HCT116 (cell line): ENCODE measurements around the gene STPG1. TPM values are rescaled to one million over a fixed set of nuclear protein-coding genes. Genes with fewer than 3 reads are reported as not detected.

Experiments
- ATAC-seq: fragments of 200-7000 bp; cut with Tn5 transposase; 2 replicates; pipeline ENCODE4 v1.9.1; 2020; ENCODE audit warnings: mild to moderate bottlenecking, moderate library complexity
- BruUV-seq: library from RNA; stranded (reverse); fragments of 400-500 nt; replicated peaks from 2 replicates; lab custom pipeline; 2021; lab: Mats Ljungman, UMichigan
- CTCF ChIA-PET: fragments of 300-600 bp; sonication (Branson Sonifier 250); formaldehyde crosslinking; loops from one replicate; lab custom pipeline; 2021; ENCODE audit warnings: antibody characterized with exemption; lab: Charles Lee
- POLR2A ChIA-PET: fragments of 300-600, 350-600 bp; sonication (Branson Sonifier 250); formaldehyde crosslinking; loops from one replicate; lab custom pipeline; 2021; ENCODE audit warnings: antibody characterized with exemption; lab: Charles Lee
- RAD21 ChIA-PET, 2 experiments: fragments of 300-600 bp; sonication (Branson Sonifier 250); formaldehyde crosslinking; loops; one replicate each; lab custom pipeline; 2023; ENCODE audit warnings: low total read pairs in 2 of 2; ENCODE audit not compliant: uncharacterized antibody in 2 of 2, unreplicated experiment in 2 of 2, low non-redundant PET in 1 of 2; lab: Charles Lee
- DNase-seq: peaks from one replicate; pipeline ENCODE4 v3.0.0-alpha.2; 2010; ENCODE audit warnings: low read depth, low spot score
- H2AFZ ChIP-seq: fragments of 200-600 bp; shearing (Covaris generic), sonication (generic); 2 replicates; pipeline ENCODE4 v1.6.1; 2017; ENCODE audit warnings: low read depth, mixed run types, mixed read lengths, antibody characterized with exemption, low read length; ENCODE audit not compliant: poor library complexity, severe bottlenecking
- H3K27ac ChIP-seq: 2 replicates; pipeline ENCODE4 v1.5.1; 2012; ENCODE audit warnings: low read depth, low read length
- H3K27me3 ChIP-seq: fragments of 200-600 bp; sonication (generic); 2 replicates; pipeline ENCODE4 v1.6.1; 2016; ENCODE audit warnings: mixed run types, low read length, mixed read lengths; ENCODE audit not compliant: insufficient read depth
- H3K36me3 ChIP-seq, 2 experiments: fragments of 200-500 bp in 1 of 2; fragments of 200-600 bp in 1 of 2; sonication (Bioruptor generic) in 1 of 2; sonication (generic) in 1 of 2; 2 replicates each; pipeline versions ENCODE4 v1.5.1 to v1.6.1; 2014 to 2016; ENCODE audit warnings: low read length in 2 of 2, inconsistent platforms in 1 of 2, mixed read lengths in 1 of 2, mixed run types in 1 of 2; ENCODE audit not compliant: insufficient read depth in 2 of 2, control insufficient read depth in 1 of 2
- H3K4me1 ChIP-seq, 2 experiments: fragments of 200-600 bp in 1 of 2; sonication (generic) in 1 of 2; 2 replicates each; pipeline versions ENCODE4 v1.5.1 to v1.6.1; 2012 to 2017; ENCODE audit warnings: low read length in 2 of 2, inconsistent platforms in 1 of 2, mild to moderate bottlenecking in 1 of 2, mixed read lengths in 1 of 2, mixed run types in 1 of 2, moderate library complexity in 1 of 2; ENCODE audit not compliant: insufficient read depth in 2 of 2, control insufficient read depth in 1 of 2
- H3K4me2 ChIP-seq: fragments of 200-600 bp; sonication (generic); 2 replicates; pipeline ENCODE4 v1.6.1; 2017; ENCODE audit warnings: mixed run types, low read length, mixed read lengths
- H3K4me3 ChIP-seq, 2 experiments: fragments of 200-600 bp in 1 of 2; sonication (generic) in 1 of 2; replicated peaks in 1 of 2; 2 replicates each; pipeline ENCODE4 v1.5.1; 2011 to 2016; ENCODE audit warnings: low read length in 2 of 2, control low read depth in 1 of 2, low read depth in 1 of 2, mild to moderate bottlenecking in 1 of 2, mixed read lengths in 1 of 2, mixed run types in 1 of 2
- H3K79me2 ChIP-seq: fragments of 200-600 bp; sonication (generic); 2 replicates; pipeline ENCODE4 v1.6.1; 2017; ENCODE audit warnings: mild to moderate bottlenecking, mixed run types, low read length, moderate library complexity, mixed read lengths; ENCODE audit not compliant: insufficient read depth
- H3K9ac ChIP-seq: fragments of 200-600 bp; sonication (generic); 2 replicates; pipeline ENCODE4 v1.6.1; 2016; ENCODE audit warnings: low read length, mixed read lengths
- H3K9me2 ChIP-seq: fragments of 200-600 bp; sonication (generic), shearing (Covaris generic); 2 replicates; pipeline ENCODE4 v1.6.1; 2017; ENCODE audit warnings: mixed run types, mild to moderate bottlenecking, moderate library complexity; ENCODE audit not compliant: insufficient read depth
- H3K9me3 ChIP-seq, 2 experiments: fragments of 200-500 bp in 1 of 2; fragments of 200-600 bp in 1 of 2; sonication (Bioruptor generic) in 1 of 2; sonication (generic) in 1 of 2; 2 replicates each; pipeline ENCODE4 v1.6.1; 2014 to 2017; ENCODE audit warnings: low read length in 2 of 2, mixed read lengths in 2 of 2, inconsistent platforms in 1 of 2, low read depth in 1 of 2, mild to moderate bottlenecking in 1 of 2, mixed run types in 1 of 2, moderate library complexity in 1 of 2; ENCODE audit not compliant: control insufficient read depth in 1 of 2, insufficient read depth in 1 of 2
- H4K20me1 ChIP-seq: fragments of 200-600 bp; sonication (generic), shearing (Covaris generic); 2 replicates; pipeline ENCODE4 v1.6.1; 2017; ENCODE audit warnings: mixed run types, mild to moderate bottlenecking, moderate library complexity; ENCODE audit not compliant: insufficient read depth
- ATF3 ChIP-seq: IDR thresholded peaks from 2 replicates; pipeline ENCODE4 v1.6.1; 2012
- CBX3 ChIP-seq: IDR thresholded peaks from 2 replicates; pipeline ENCODE4 v1.6.1; 2012; ENCODE audit warnings: low read depth
- CTCF ChIP-seq, 3 experiments: fragments of 200-600 bp in 1 of 3; sonication (generic) in 1 of 3; IDR thresholded peaks in 2 of 3; conservative IDR thresholded peaks in 1 of 3; 2 replicates each; pipeline ENCODE4 v1.5.1; 2012 to 2017; ENCODE audit warnings: low read depth in 2 of 3, low read length in 2 of 3, antibody characterized with exemption in 1 of 3, borderline replicate concordance in 1 of 3, control low read depth in 1 of 3, mild to moderate bottlenecking in 1 of 3, mixed read lengths in 1 of 3, mixed run types in 1 of 3, moderate library complexity in 1 of 3; ENCODE audit not compliant: insufficient read depth in 1 of 3
- EGR1 ChIP-seq: IDR thresholded peaks from 2 replicates; pipeline ENCODE4 v1.6.1; 2012; ENCODE audit warnings: low read depth
- ELF1 ChIP-seq: IDR thresholded peaks from 2 replicates; pipeline ENCODE4 v1.6.1; 2012; ENCODE audit warnings: low read depth, borderline replicate concordance
- EZH2 ChIP-seq: fragments of 200-600 bp; sonication (generic); IDR thresholded peaks from 2 replicates; pipeline ENCODE4 v1.6.1; 2017; ENCODE audit warnings: antibody characterized with exemption, mixed run types
- EZH2phosphoT487 ChIP-seq: fragments of 200-600 bp; IDR thresholded peaks from 2 replicates; pipeline ENCODE4 v1.6.1; 2018; ENCODE audit warnings: antibody characterized with exemption, borderline replicate concordance
- FOSL1 ChIP-seq: IDR thresholded peaks from 2 replicates; pipeline ENCODE4 v1.6.1; 2012; ENCODE audit warnings: low read depth
- JUND ChIP-seq: IDR thresholded peaks from 2 replicates; pipeline ENCODE4 v1.6.1; 2012
- POLR2A ChIP-seq: IDR thresholded peaks from 2 replicates; pipeline ENCODE4 v1.7.0; 2011; ENCODE audit warnings: borderline replicate concordance; ENCODE audit not compliant: insufficient read depth, insufficient read length; ENCODE audit errors: extremely low read depth
- RAD21 ChIP-seq: IDR thresholded peaks from 2 replicates; pipeline ENCODE4 v1.6.1; 2012; ENCODE audit warnings: low read depth, mild to moderate bottlenecking
- REST ChIP-seq: IDR thresholded peaks from 2 replicates; pipeline ENCODE4 v1.6.1; 2012; ENCODE audit warnings: low read depth
- SIN3A ChIP-seq: IDR thresholded peaks from 2 replicates; pipeline ENCODE4 v1.6.1; 2012; ENCODE audit warnings: low read depth
- SRF ChIP-seq: IDR thresholded peaks from 2 replicates; pipeline ENCODE4 v1.6.1; 2012; ENCODE audit warnings: low read depth
- YY1 ChIP-seq: IDR thresholded peaks from 2 replicates; pipeline ENCODE4 v1.6.1; 2011; ENCODE audit warnings: low read length, low read depth, moderate library complexity, mild to moderate bottlenecking; ENCODE audit not compliant: insufficient replicate concordance; ENCODE audit errors: extremely low read depth
- ZBTB33 ChIP-seq: IDR thresholded peaks from 2 replicates; pipeline ENCODE4 v1.6.1; 2011; ENCODE audit warnings: mild to moderate bottlenecking, low read length, moderate library complexity; ENCODE audit not compliant: insufficient replicate concordance; ENCODE audit errors: extremely low read depth
- ZFX ChIP-seq: fragments of 450-650 bp; IDR thresholded peaks from 2 replicates; pipeline ENCODE4 v1.6.1; 2017
- ZNF274 ChIP-seq: fragments of 200-500 bp; sonication (Bioruptor generic); IDR thresholded peaks from 2 replicates; pipeline ENCODE4 v1.6.1; 2014; ENCODE audit warnings: mild to moderate bottlenecking, low read depth, low read length, inconsistent platforms
- intact Hi-C: fragments of 100-400 bp; cut with micrococcal nuclease; formaldehyde crosslinking; loops from 2 replicates; pipeline ENCODE4 v1.10.0; 2022
- total RNA-seq: library from RNA; stranded (reverse); gene quantifications from one replicate; pipeline ENCODE4 v1.2.1, GENCODE V29; 2021; ENCODE audit not compliant: unreplicated experiment

Gene STPG1
- total RNA-seq, 1 experiment from 2014 or later: 13.4 TPM

- no peak for ATAC-seq
- POLR2A ChIA-PET: no interaction called here
- TF ChIP-seq JUND: no peak
- no peak for TF ChIP-seq RAD21
- no peak for TF ChIP-seq CTCF (IDR thresholded peaks at IDR 0.05 in 2 of 3, conservative IDR thresholded peaks at IDR 0.05 in 1 of 3; ENCODE audit: borderline replicate concordance in 1 of 3, insufficient read depth in 1 of 3, low read depth in 2 of 3, low read length in 2 of 3)
- no peak for TF ChIP-seq EZH2
- no peak for TF ChIP-seq ZNF274
- TF ChIP-seq REST: no peak
- no peak for TF ChIP-seq SIN3A
- TF ChIP-seq ELF1: no peak
- no peak for TF ChIP-seq FOSL1
- no peak for TF ChIP-seq EGR1
- TF ChIP-seq YY1: no peak
- no peak for TF ChIP-seq SRF
- TF ChIP-seq POLR2A: no peak
- TF ChIP-seq ATF3: no peak
- no peak for TF ChIP-seq CBX3
- no peak for TF ChIP-seq ZFX
- no peak for TF ChIP-seq ZBTB33
- TF ChIP-seq EZH2phosphoT487: no peak
- TF ChIP-seq, all 23 proteins: peak for 0
- Histone ChIP-seq H3K27ac (no peak overlapping the region), H3K36me3 (no peaks in the 10 kb centered on the region), H3K27me3 (peaks cover 55% of the 10 kb centered on the region), H3K4me2 (peak overlapping the region; percentile 92), H3K9me3 (no peaks in the 10 kb centered on the region), H3K9me2 (no peaks in the 10 kb centered on the region), H2AFZ (no peak overlapping the region), H4K20me1 (no peaks in the 10 kb centered on the region), H3K4me1 (peaks cover 47 to 87% of the 10 kb centered on the region in 2 experiments), H3K79me2 (no peaks in the 10 kb centered on the region), H3K4me3 (peak overlapping the region in 1 of 2 experiments; percentile 48; a peak in 1 of 4 replicates), H3K9ac (no peak overlapping the region)
- no TSS peak for BruUV-seq
- DNase-seq: no peak
- RAD21 ChIA-PET: interaction anchor here in 1 of 2 experiments (0.9 kb wide), 1 partner anchor 118 kb away, joined by 3 read pairs; no protein-coding TSS in a partner anchor
- intact Hi-C loops: loop anchor here (5.0 kb wide), 2 partner anchors 72 to 118 kb away; no protein-coding TSS in a partner anchor
- CTCF ChIA-PET: interaction anchor here (1.4 kb wide), 1 partner anchor 11 kb away, joined by 4 read pairs; no protein-coding TSS in a partner anchor
Observed at GRCh38 chr1:24319962-24320361, 93.6 kb downstream of the STPG1 start.
